Activated T-cell treated with anti-CD3 and anti-CD28 coated beads, Interleukin-2, amount 50 U/mL, for 72 hours (primary cell): ENCODE results near the gene STAT4. TPM values are rescaled to one million over a fixed set of nuclear protein-coding genes. Genes with fewer than 3 reads are reported as not detected.

Source experiments
- ATAC-seq, 2 donors: fragments of 150-1000 bp; cut with Tn5 transposase; replicated peaks in 1 of 2; 2 replicates each; pipeline ENCODE4 v1.10.0; 2021; ENCODE audit warnings: moderate library complexity in 2 of 2, mild to moderate bottlenecking in 1 of 2
- DNase-seq, 2 donors: peaks; one replicate each; pipeline ENCODE4 v3.0.0; 2021 to 2022; ENCODE audit warnings: mixed read lengths in 1 of 2
- H3K27ac Mint-ChIP-seq: one replicate; pipeline ENCODE4 v1.8.0; 2022; ENCODE audit warnings: mild to moderate bottlenecking, moderate library complexity, mixed read lengths
- H3K27me3 Mint-ChIP-seq: one replicate; pipeline ENCODE4 v1.8.0; 2022; ENCODE audit warnings: low read depth, mixed read lengths
- H3K36me3 Mint-ChIP-seq, 2 donors: one replicate each; pipeline ENCODE4 v1.8.0; 2022; ENCODE audit warnings: mixed read lengths in 2 of 2, mild to moderate bottlenecking in 1 of 2; ENCODE audit not compliant: insufficient read depth in 2 of 2
- H3K4me1 Mint-ChIP-seq: one replicate; pipeline ENCODE4 v1.8.0; 2022; ENCODE audit warnings: low read depth, mixed read lengths
- H3K4me3 Mint-ChIP-seq, 2 donors: one replicate each; pipeline ENCODE4 v1.8.0; 2022; ENCODE audit warnings: mild to moderate bottlenecking in 2 of 2, mixed read lengths in 2 of 2, moderate library complexity in 2 of 2
- H3K9me3 Mint-ChIP-seq, 2 donors: one replicate each; pipeline ENCODE4 v1.8.0; 2022; ENCODE audit warnings: mixed read lengths in 2 of 2
- total RNA-seq, 2 donors: library from RNA; stranded (reverse); gene quantifications; one replicate each; pipeline ENCODE4 v1.2.3, GENCODE V29; 2022

Gene STAT4
- total RNA-seq, 2 donors from 2014 or later, result 104 to 125 TPM

- peak; percentile 18 to 34 for ATAC-seq
- Mint-ChIP-seq H3K9me3 (no peaks in the 10 kb centered on the region), H3K27me3 (no peaks in the 10 kb centered on the region), H3K4me3 (peak overlapping the region; percentile 49 to 57), H3K27ac (peak overlapping the region; percentile 19), H3K4me1 (peaks cover 84% of the 10 kb centered on the region), H3K36me3 (peaks cover 28 to 47% of the 10 kb centered on the region in 2 donors)
- DNase-seq, result peak in 1 of 2 donors; percentile 17
These were observed 89.3 kb downstream of the STAT4 start for GRCh38 chr2:191061381-191061980.

GRCh38 chr2:191059308-191059707, 91.5 kb downstream of the STAT4 start:
- Mint-ChIP-seq H3K27ac (no peak overlapping the region), H3K27me3 (no peaks in the 10 kb centered on the region), H3K9me3 (no peaks in the 10 kb centered on the region), H3K4me3 (peak overlapping the region in 1 of 2 donors; percentile 1), H3K4me1 (peaks cover 81% of the 10 kb centered on the region), H3K36me3 (peaks cover 23 to 42% of the 10 kb centered on the region in 2 donors)
- DNase-seq, result peak in 1 of 2 donors; percentile 35
- ATAC-seq, result peak; percentile 91 to 95

GRCh38 chr2:191056228-191056627, 94.6 kb downstream of the STAT4 start:
- peak overlapping the region; percentile 81 for H3K27ac Mint-ChIP-seq
- no peak for DNase-seq
- H3K4me1 Mint-ChIP-seq, result peaks cover 53% of the 10 kb centered on the region
- no peaks in the 10 kb centered on the region for H3K27me3 Mint-ChIP-seq
- peaks cover 15 to 18% of the 10 kb centered on the region in 2 donors for H3K36me3 Mint-ChIP-seq
- H3K4me3 Mint-ChIP-seq, result peak overlapping the region; percentile 2 to 60
- ATAC-seq, result peak; percentile 49 to 62
- H3K9me3 Mint-ChIP-seq, result no peaks in the 10 kb centered on the region

GRCh38 chr2:191053256-191053655, 97.5 kb downstream of the STAT4 start:
- H3K27ac Mint-ChIP-seq, result no peak overlapping the region
- H3K27me3 Mint-ChIP-seq, result no peaks in the 10 kb centered on the region
- no peaks in the 10 kb centered on the region for H3K9me3 Mint-ChIP-seq
- H3K4me3 Mint-ChIP-seq, result no peak overlapping the region
- H3K36me3 Mint-ChIP-seq, result peaks cover 4 to 7% of the 10 kb centered on the region in 2 donors
- ATAC-seq, result no peak
- peaks cover 28% of the 10 kb centered on the region for H3K4me1 Mint-ChIP-seq
- no peak for DNase-seq

- Mint-ChIP-seq H3K36me3 (peaks cover 4 to 5% of the 10 kb centered on the region in 2 donors), H3K4me3 (no peak overlapping the region), H3K27me3 (no peaks in the 10 kb centered on the region), H3K9me3 (no peaks in the 10 kb centered on the region), H3K4me1 (peaks cover 21% of the 10 kb centered on the region), H3K27ac (no peak overlapping the region)
- ATAC-seq (peak; percentile 48 to 59), DNase-seq (peak in 1 of 2 donors; percentile 29)
These were observed 98.7 kb downstream of the STAT4 start for GRCh38 chr2:191051825-191052778.

GRCh38 chr2:191051177-191051576, 99.6 kb downstream of the STAT4 start:
- no peak overlapping the region for H3K27ac Mint-ChIP-seq
- no peak overlapping the region for H3K4me3 Mint-ChIP-seq
- peaks cover 12% of the 10 kb centered on the region for H3K4me1 Mint-ChIP-seq
- no peaks in the 10 kb centered on the region for H3K27me3 Mint-ChIP-seq
- H3K36me3 Mint-ChIP-seq, result peaks cover 2 to 3% of the 10 kb centered on the region in 2 donors
- H3K9me3 Mint-ChIP-seq, result no peaks in the 10 kb centered on the region
- DNase-seq (no peak), ATAC-seq (peak; percentile 64 to 75)

GRCh38 chr2:191050640-191050987, 100.2 kb downstream of the STAT4 start:
- DNase-seq, result no peak
- Mint-ChIP-seq H3K36me3 (peaks cover 3 to 4% of the 10 kb centered on the region in 2 donors), H3K4me3 (no peak overlapping the region), H3K27me3 (no peaks in the 10 kb centered on the region), H3K4me1 (peaks cover 7% of the 10 kb centered on the region), H3K27ac (no peak overlapping the region), H3K9me3 (no peaks in the 10 kb centered on the region)
- no peak for ATAC-seq

GRCh38 chr2:191049728-191050639, 100.8 kb downstream of the STAT4 start:
- H3K4me3 Mint-ChIP-seq, result no peak overlapping the region
- peak overlapping the region; percentile 81 for H3K27ac Mint-ChIP-seq
- no peak for ATAC-seq
- H3K36me3 Mint-ChIP-seq, result peaks cover 3 to 4% of the 10 kb centered on the region in 2 donors
- H3K27me3 Mint-ChIP-seq, result no peaks in the 10 kb centered on the region
- no peaks in the 10 kb centered on the region for H3K9me3 Mint-ChIP-seq
- peaks cover 7% of the 10 kb centered on the region for H3K4me1 Mint-ChIP-seq
- DNase-seq, result no peak

GRCh38 chr2:191048073-191048472, 102.7 kb downstream of the STAT4 start:
- H3K4me1 Mint-ChIP-seq, result no peaks in the 10 kb centered on the region
- peaks cover 5 to 12% of the 10 kb centered on the region in 2 donors for H3K36me3 Mint-ChIP-seq
- ATAC-seq (no peak), DNase-seq (no peak)
- H3K9me3 Mint-ChIP-seq, result peaks cover 2 to 3% of the 10 kb centered on the region in 2 donors
- H3K4me3 Mint-ChIP-seq, result no peak overlapping the region
- H3K27ac Mint-ChIP-seq, result no peak overlapping the region
- H3K27me3 Mint-ChIP-seq, result no peaks in the 10 kb centered on the region

GRCh38 chr2:191045141-191045540, 105.7 kb downstream of the STAT4 start:
- peaks cover 10% of the 10 kb centered on the region for H3K4me1 Mint-ChIP-seq
- no peaks in the 10 kb centered on the region for H3K27me3 Mint-ChIP-seq
- DNase-seq (no peak), ATAC-seq (no peak)
- peaks cover 2 to 3% of the 10 kb centered on the region in 2 donors for H3K9me3 Mint-ChIP-seq
- peaks cover 3 to 9% of the 10 kb centered on the region in 2 donors for H3K36me3 Mint-ChIP-seq
- H3K4me3 Mint-ChIP-seq, result no peak overlapping the region
- H3K27ac Mint-ChIP-seq, result no peak overlapping the region

GRCh38 chr2:191043438-191043837, 107.4 kb downstream of the STAT4 start:
- Mint-ChIP-seq H3K4me1 (peaks cover 22% of the 10 kb centered on the region), H3K4me3 (no peak overlapping the region), H3K9me3 (peaks cover 2 to 3% of the 10 kb centered on the region in 2 donors), H3K36me3 (peaks cover 6 to 18% of the 10 kb centered on the region in 2 donors), H3K27ac (peak overlapping the region; percentile 24), H3K27me3 (no peaks in the 10 kb centered on the region)
- no peak for DNase-seq
- ATAC-seq, result no peak

GRCh38 chr2:191041418-191042161, 109.2 kb downstream of the STAT4 start:
- H3K4me3 Mint-ChIP-seq, result no peak overlapping the region
- ATAC-seq (peak; percentile 21 to 40), DNase-seq (no peak)
- peaks cover 17 to 33% of the 10 kb centered on the region in 2 donors for H3K36me3 Mint-ChIP-seq
- peaks cover 39% of the 10 kb centered on the region for H3K4me1 Mint-ChIP-seq
- H3K27ac Mint-ChIP-seq, result peak overlapping the region; percentile 11
- H3K9me3 Mint-ChIP-seq, result peaks cover 2 to 3% of the 10 kb centered on the region in 2 donors
- no peaks in the 10 kb centered on the region for H3K27me3 Mint-ChIP-seq
